ENCODE results near the gene ACSF2.

GRCh38 chr17:50421308-50422051 lies 4.5 kb upstream of the ACSF2 start:
- no peak for TF ChIP-seq CTCF (IDR thresholded peaks at IDR 0.05; ENCODE audit: borderline replicate concordance, extremely low read depth, low read length, poor library complexity, severe bottlenecking)
- TF ChIP-seq EZH2 (IDR thresholded peaks at IDR 0.05; ENCODE audit: borderline replicate concordance, low read depth, low read length, severe bottlenecking) = no peak
